GM19455 (cell line): Measurements from ENCODE around the gene TEX264.
"Not testable (repeated sequence)": the region's sequence is repeated elsewhere in the genome, so short reads cannot be mapped to it uniquely, and the experiment has no call there.

ENCODE experiments used
- ATAC-seq: cut with Tn5 transposase; IDR thresholded peaks from one replicate; pipeline ENCODE4 v1.9.1; 2021; ENCODE audit not compliant: unreplicated experiment

The TEX264 gene

DNA sequence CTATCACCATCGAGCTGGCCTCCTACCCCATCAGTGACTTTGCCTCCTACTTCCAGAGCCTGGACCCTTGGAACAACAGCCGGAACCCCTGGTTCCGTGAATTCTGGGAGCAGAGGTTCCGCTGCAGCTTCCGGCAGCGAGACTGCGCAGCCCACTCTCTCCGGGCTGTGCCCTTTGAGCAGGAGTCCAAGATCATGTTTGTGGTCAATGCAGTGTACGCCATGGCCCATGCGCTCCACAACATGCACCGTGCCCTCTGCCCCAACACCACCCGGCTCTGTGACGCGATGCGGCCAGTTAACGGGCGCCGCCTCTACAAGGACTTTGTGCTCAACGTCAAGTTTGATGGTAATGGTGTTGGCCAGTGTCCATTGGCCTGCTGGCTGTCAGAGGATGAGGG lies 41.9 kb downstream of the TEX264 start:
- no peak for ATAC-seq

DNA sequence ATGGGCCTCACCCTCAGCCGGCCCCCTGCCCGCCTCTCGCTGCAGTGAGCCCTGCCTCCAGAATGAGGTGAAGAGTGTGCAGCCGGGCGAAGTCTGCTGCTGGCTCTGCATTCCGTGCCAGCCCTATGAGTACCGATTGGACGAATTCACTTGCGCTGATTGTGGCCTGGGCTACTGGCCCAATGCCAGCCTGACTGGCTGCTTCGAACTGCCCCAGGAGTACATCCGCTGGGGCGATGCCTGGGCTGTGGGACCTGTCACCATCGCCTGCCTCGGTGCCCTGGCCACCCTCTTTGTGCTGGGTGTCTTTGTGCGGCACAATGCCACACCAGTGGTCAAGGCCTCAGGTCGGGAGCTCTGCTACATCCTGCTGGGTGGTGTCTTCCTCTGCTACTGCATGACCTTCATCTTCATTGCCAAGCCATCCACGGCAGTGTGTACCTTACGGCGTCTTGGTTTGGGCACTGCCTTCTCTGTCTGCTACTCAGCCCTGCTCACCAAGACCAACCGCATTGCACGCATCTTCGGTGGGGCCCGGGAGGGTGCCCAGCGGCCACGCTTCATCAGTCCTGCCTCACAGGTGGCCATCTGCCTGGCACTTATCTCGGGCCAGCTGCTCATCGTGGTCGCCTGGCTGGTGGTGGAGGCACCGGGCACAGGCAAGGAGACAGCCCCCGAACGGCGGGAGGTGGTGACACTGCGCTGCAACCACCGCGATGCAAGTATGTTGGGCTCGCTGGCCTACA lies 44.4 kb downstream of the TEX264 start:
- no peak for ATAC-seq

DNA sequence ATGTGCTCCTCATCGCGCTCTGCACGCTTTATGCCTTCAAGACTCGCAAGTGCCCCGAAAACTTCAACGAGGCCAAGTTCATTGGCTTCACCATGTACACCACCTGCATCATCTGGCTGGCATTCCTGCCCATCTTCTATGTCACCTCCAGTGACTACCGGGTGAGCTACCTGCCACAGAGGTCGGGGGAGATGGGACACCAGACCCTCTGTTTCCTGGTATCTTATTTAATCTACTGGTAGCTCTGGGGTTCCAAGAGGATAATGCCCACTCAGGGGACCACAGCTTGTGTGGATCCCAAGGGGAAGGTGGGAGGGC lies 44.9 kb downstream of the TEX264 start:
- ATAC-seq: no peak

DNA sequence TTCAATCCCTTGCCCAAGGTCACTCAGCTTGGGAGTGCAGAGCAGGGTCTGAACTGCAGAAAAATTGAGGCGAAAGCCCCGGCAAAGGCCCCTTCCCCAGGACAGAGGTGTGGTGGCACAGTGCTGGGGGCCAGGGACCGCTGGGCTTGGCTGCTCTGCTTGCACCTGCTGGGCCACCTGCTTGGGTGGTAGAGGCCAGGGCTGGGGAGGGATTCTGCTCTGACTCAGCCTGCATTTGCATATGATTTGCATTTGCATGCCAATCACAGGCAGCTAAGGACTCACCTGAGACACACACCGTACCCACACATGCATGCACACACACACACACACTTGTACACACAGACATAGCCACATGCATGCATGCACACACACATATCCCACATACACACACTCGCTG lies 45.8 kb downstream of the TEX264 start:
- ATAC-seq: no peak

DNA sequence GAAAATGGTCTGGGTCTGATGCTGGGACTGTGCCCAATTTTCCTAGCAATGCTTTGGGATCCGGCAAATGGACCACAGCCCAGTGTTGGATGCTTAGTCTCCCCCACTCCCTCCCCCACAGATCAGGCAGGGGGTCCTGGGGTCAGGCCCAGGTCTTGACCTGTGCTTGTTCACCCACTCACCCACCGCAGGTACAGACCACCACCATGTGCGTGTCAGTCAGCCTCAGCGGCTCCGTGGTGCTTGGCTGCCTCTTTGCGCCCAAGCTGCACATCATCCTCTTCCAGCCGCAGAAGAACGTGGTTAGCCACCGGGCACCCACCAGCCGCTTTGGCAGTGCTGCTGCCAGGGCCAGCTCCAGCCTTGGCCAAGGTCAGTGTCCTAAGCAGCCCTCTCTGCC lies 46.4 kb downstream of the TEX264 start:
- ATAC-seq: no peak

DNA sequence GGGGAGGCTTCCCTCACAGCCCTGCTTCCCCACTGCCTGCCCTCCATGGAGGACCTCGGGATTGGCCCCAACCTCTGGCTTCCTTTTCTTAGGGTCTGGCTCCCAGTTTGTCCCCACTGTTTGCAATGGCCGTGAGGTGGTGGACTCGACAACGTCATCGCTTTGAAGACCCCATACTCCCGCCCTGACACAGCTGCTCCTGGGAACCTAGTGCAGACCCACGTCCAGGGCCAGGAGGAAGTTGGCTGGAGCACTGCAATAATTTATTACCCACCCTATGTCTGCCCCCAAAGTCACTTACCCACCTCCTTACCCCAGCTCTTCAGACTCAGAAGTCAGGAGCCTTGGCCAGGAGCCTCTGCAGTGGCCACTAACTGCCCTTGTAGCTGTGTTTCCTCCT lies 46.9 kb downstream of the TEX264 start:
- no peak for ATAC-seq

DNA sequence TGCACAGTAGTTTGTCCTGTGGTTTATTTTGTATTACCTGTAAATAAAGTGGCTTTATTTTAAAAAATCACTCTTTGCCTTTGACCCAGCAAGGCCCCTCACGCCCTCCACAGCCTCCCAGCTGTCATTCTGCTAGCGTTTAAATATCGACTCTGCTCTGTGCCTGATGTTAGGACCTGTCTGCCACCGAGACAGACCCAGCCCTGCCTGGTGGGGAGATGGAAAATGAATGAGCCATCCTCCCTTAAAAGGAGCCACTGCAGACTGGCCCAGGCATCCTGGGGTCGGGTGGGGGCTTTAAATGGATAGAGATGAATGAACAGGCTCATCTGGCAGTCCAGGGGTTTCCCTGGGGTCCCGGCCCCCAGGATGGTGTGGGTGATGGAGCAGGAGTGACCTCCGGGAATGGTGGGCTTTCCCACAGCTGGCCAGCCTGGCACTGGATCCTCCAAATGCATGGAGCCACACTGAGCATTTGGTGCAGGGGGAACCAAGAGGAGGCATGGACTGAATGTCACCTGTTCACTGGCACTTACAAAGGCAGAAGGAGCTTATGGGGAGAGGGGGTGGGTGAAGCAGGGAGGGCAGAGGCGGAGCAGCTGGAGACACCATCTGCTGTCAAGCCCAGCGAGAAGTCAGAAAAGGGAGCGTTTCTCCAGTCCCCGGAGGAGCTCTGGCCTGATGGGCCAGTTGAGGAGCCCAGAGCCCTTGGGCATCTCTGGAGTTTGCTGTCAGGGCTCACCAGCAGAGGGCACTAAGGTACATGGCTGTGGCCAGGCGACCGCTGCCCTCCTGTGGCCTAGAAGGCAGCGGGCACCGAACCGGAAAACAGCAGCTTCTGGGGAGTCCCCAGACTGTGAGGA lies 47.7 kb downstream of the TEX264 start:
- no peak for ATAC-seq

DNA sequence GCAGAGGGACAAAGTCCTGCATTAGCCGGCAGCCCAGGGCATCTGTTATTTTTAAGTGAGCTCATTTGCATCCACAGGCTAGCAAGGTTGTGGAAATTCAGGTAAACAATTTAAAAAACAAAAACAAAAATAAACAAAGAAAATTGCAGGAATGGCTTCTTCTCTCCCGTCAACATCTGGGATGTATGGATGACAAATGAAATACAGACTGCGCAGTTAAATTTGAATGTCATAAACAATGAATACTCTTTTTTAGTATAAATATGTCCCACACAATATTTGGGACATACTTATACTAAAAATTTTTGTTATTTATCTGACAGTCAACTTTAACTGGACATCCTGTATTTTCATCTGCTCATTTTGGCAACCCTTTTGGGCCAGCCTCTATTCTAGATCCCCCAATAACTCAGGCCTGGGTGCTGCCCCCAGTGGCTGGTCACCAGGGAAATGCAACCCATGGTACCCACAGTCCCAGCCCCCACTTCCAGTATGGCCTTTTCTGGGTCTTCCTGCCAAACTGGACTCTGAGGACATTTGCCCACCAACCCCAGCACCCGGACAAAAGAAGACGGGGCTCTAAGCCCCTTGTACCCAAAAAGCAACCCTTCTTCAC lies 48.5 kb downstream of the TEX264 start:
- no peak for ATAC-seq

DNA sequence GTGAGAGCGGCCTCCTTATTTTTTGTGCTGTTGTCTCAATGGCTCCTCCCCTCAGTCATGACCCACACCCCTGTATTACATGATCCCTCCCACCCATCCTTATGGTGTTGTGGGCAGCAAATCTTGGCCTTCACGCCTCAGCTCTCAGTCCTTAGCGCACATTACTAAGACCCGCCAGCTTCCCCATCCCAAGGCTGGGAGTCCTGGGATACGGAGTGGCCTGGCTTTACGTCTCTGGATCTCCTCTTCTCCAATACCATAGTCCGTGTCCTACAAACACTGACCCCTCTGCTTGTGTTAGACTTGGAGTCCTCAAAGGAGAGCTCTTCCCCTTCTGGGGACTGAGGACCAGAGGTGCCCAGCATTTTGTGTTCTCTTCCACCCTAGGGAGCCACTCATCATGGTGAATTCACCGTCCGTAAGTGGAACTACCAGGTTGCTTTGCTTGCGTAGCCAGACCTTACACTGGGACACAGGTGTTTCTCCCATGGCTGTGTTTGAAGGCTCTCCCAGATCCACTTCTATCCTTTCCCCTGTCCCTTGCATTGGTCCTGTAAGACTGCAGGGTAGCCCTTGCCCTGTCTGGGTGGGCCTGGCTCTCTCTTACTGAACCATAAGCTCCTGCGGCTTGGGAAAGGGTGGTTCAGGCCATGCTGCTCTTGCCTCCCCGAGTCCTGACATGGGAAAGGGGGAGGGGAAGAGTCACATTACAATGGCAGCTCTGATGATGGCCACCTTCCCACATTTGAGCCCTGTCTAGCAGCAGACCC lies 49.4 kb downstream of the TEX264 start:
- no peak for ATAC-seq

DNA sequence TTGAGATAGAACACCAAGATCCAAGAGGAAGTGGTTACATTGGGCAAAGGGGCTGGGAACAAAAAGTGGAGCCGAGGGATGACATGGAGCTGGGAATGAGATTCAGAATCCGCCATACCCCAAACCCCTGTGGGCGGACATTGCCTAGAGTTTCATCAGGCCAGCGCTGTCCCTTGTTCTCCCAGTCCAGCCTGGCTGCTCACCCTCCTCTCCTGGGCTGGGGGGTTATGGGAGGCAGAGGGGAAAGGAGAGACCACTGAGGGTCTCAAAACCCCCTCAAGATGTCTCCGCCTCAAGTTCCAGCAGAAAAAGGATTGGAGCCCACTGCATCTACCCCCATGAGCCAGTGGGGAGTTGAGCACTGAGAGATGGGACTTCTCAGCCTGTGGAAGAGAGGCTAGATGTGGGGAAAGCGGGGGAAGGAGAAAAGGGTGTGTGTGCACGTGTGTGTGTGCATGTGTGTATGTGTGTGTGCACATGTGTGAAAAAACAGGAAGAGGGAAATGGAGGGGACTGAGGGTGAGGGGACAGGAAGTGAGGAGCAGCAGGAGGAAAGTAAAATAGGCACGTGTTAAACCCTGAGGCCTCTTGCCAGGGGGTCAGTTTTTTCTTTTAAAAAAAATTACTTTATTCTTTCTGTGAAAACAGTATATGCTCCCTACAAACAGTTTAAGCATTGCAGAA lies 50.2 kb downstream of the TEX264 start:
- ATAC-seq: no peak

DNA sequence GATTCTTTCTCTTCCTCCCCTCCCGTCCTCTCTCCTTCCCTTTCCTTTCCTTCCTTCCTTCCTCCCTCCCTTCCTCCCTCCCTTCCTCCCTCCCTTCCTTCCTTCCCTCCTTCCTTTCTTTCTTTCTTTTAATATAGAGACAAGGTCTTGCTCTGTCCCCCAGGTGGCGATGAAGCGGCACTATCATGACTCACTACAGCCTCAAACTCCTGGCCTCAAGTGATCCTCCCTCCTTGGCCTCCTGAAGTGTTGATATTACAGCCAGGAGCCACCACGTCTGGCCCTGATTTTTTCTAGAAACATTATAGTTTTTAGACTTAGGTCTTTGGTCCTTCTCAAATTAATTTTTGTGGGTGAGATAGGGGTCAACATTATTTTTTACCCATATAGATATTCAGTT lies 51.3 kb downstream of the TEX264 start:
- no peak for ATAC-seq

DNA sequence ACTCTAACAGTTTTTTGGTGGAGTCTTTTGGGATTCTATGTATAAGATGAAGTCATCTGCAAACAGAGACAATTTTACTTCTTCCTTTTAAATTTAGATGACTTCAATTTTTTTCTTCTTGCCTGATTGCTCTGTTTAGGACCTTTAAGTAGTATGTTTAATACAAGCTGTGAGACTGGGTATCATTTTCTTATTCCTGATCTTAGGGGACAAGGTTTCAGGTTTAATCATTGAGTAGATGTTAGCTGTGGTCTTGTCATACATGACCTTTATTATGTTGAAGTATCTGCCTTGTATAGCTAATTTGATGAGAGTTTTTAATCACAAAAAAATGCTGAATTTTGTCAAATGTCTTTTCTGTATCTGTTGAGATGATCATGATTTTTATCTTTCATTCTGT lies 56.4 kb downstream of the TEX264 start:
- ATAC-seq: no peak

DNA sequence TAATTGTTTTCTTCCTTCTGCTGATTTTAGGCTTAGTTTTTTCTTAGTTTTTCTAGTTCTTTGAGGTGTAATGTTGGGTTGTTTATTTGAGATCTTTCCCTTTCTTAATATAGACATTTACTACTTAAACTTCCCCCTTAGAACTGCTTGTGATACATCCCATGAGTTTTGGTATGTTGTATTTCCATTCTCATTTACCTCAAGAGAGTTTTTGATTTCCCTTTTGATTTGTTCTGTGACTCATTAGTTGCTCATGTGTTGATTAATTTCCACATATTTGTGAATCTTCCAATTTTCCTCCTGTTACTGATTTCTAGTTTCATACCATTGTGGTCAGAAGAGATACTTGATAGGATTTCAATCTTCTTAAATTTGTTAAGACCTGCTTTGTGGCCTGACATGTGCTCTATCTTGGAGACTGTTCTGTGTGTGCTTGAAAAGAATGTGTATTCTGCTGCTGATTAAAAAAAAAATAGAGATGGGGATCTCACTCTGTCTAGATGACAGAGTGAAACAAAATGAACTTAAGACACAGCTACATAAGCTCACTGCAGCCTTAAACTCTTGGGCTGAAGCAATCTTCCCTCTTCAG lies 58.1 kb downstream of the TEX264 start:
- no peak for ATAC-seq

DNA sequence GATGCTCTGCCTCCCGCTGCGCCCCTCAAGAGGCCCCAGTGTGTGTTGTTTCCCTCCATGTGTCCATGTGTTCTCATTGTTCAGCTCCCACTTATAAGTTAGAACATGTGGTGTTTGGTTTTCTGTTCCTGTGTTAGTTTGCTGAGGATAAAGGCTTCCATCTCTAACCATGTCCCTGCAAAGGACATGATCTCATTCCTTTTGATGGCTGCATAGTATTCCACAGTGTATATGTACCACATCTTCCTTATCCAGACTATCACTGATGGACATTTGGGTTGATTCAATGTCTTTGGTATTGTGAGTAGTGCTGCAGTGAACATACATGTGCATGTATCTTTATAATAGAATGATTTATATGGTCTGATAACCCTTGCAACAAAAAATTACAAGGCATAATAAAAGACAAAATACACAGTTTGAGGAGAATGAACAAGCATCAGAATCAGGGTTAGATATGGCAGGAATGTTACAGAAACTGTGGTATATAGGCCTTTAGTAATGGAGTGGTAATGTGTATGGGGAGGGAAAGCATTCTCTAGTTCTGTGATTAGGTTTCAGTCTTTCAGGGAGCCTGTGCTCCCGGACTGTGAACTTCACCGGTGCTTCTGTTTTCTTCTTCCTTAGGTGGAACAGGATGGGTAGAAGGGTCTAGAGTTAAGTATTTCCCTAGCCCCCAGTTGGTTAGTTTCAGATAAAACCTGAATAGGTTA lies 63.0 kb downstream of the TEX264 start:
- no peak for ATAC-seq

DNA sequence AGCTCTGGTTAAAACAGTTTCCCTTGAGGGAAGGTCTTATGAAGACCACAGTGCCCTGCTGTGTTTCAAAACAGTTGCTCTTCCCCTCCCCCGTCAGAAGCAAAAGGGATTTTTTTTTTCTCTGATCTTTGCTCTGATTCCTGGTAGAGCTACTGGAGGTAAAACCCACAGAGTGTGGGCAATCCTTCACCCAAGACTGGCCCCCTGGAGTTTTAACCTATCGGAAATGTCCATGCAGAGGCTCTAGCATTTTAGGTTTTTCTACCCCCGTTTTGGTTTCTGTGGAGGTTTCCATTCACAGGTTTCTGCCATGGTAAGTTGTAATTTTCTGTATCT lies 63.5 kb downstream of the TEX264 start:
- ATAC-seq: no peak

DNA sequence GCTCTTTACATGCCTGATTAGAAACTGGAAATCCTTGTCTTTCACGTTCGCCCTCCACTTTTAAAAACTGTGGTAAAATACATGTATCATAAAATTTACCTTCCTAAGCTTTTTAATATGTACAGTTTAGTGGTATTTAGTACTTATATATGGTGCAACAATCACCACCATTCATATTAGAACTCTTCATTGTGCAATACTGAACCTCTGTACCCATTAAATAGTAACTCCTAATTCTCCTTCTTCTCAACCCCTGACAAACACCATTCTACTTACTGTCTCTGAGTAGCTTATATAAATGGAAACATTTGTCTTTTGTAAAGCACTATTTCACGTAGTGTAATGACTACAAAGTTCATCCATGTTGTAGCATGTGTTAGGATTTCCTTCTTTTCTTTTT lies 64.0 kb downstream of the TEX264 start:
- ATAC-seq: no peak

DNA sequence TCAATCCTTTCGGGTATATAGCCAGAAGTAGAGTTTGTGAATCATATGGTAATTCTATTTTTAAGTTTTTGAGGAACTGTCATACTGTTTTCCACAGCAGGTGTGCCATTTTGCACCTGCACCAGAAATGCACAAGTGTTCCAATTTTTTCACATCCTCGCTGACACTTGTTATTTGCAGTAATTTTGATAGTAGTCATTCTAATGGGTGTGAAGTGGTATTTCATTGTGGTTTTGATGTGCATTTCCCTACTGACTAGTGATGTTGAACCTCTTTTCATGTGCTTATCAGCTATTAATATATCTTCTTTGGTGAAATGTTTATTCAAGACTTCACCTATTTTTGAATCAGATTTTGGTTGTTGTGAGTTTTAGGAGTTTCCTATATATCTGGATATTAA lies 64.9 kb downstream of the TEX264 start:
- ATAC-seq: no peak

DNA sequence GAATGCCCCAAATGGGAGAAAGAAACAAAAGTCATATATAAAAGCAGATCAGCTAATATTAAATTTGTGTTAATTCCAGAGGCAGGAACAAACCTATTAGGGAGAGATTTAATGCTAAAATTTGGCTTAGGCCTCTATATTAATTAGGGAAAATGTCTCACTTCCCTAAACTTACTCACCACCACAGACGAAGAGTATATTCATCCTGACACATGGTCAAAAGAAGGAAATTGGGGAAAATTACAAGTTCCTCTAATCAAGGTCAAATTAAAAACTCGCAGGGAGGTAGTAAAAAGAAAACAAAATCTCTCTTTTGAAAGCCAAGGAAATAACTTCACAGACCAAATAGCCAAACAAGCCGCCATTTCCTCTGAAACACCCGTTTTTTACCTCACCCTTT lies 68.1 kb downstream of the TEX264 start:
- no peak for ATAC-seq

DNA sequence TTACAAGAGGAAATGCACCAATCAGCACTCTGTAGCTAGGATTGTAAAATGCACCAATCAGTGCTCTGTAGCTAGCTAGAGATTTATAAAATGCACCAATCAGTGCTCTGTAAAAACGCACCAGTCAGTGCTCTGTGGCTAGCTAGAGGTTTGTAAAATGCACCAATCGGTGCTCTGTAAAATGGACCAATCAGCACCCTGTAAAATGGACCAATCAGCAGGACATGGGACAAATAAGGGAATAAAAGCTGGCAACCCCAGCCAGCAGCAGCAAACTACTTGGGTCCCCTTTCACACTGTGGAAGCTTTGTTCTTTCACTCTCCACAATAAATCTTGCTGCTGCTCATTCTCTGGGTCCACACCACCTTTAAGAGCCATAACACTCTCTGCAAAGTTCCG lies 71.3 kb downstream of the TEX264 start:
- not testable (repeated sequence) for ATAC-seq

DNA sequence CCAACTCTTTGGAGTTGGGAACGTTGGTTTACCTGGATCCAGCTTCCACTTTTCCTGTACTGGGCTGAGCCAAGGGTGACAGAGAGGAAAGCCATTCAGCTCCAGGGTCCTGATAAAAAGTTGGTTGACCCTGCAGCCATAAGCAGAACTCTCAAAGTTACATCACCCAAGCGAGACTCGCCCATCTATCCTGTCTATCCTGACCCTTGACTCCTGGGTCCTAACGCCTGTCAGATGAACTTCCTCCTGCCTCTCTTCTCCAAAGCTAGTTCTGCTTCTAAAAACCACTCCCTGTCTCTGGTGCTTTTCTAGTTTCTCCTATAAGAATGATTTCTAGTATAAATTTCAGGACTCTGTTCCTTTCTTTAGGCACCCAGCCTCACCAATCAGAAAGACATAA lies 71.9 kb downstream of the TEX264 start:
- ATAC-seq: not testable (repeated sequence)
